Heart left ventricle (tissue), 16 donors: ENCODE data around the gene LSS. TPM values are rescaled to one million over a fixed set of nuclear protein-coding genes. Genes with fewer than 3 reads are reported as not detected.

ENCODE experiments used
- ATAC-seq, 4 donors: fragments of 200-7000 bp; cut with Tn5 transposase; one replicate each; pipeline ENCODE4 v1.9.1; 2020 to 2022; ENCODE audit warnings: moderate library complexity in 4 of 4, mild to moderate bottlenecking in 3 of 4, moderate number of reproducible peaks in 1 of 4
- DNase-seq, 5 donors: peaks; one replicate each; pipeline ENCODE4 v3.0.0-alpha.2; 2020
- H3K27ac ChIP-seq, 12 donors: fragments of 200-600 bp; sonication (generic) in 4 of 12; one replicate each; pipeline versions ENCODE4 v1.5.0 to v1.8.0; 2016 to 2022; ENCODE audit warnings: mild to moderate bottlenecking in 2 of 12
- H3K27me3 ChIP-seq, 9 donors: fragments of 200-600 bp; sonication (generic) in 2 of 9; one replicate each; pipeline versions ENCODE4 v1.5.1 to v1.8.0; 2016 to 2022; ENCODE audit warnings: mild to moderate bottlenecking in 3 of 9
- H3K36me3 ChIP-seq, 9 donors: fragments of 200-600 bp; sonication (generic) in 2 of 9; one replicate each; pipeline versions ENCODE4 v1.5.0 to v1.8.0; 2018 to 2022; ENCODE audit warnings: mild to moderate bottlenecking in 2 of 9
- H3K4me1 ChIP-seq, 12 donors: fragments of 200-600 bp; sonication (generic) in 4 of 12; one replicate each; pipeline versions ENCODE4 v1.5.0 to v1.8.0; 2016 to 2022; ENCODE audit warnings: mild to moderate bottlenecking in 3 of 12
- H3K4me3 ChIP-seq, 12 donors: fragments of 200-600 bp; sonication (generic) in 4 of 12; one replicate each; pipeline versions ENCODE4 v1.5.0 to v1.8.0; 2017 to 2022; ENCODE audit warnings: mild to moderate bottlenecking in 9 of 12, moderate library complexity in 4 of 12
- H3K9me3 ChIP-seq, 12 donors: fragments of 200-600 bp; sonication (generic) in 4 of 12; one replicate each; pipeline versions ENCODE4 v1.5.0 to v1.8.0; 2016 to 2022; ENCODE audit warnings: mild to moderate bottlenecking in 1 of 12
- CTCF ChIP-seq, 12 donors: fragments of 200-600 bp; sonication (generic) in 4 of 12; IDR thresholded peaks; one replicate each; pipeline versions ENCODE4 v1.5.0 to v1.8.0; 2018 to 2022; ENCODE audit warnings: antibody characterized with exemption in 12 of 12, mild to moderate bottlenecking in 5 of 12
- POLR2A ChIP-seq, 2 donors: fragments of 450-650 bp; IDR thresholded peaks; one replicate each; pipeline ENCODE4 v1.6.1; 2017; ENCODE audit warnings: antibody characterized with exemption in 2 of 2, mild to moderate bottlenecking in 2 of 2, moderate library complexity in 2 of 2
- WGBS, 4 donors: extraction: QIAGEN DNeasy Blood & Tissue Kit in 2 of 4; methylation state at CpG; one replicate each; pipeline versions ENCODE4 v1.1.5 to v1.1.7; 2013 to 2018; 5-methylcytosine and 5-hydroxymethylcytosine counted together
- intact Hi-C, 10 donors: fragments of 100-400 bp; cut with DNase I; formaldehyde crosslinking; loops; one replicate each; pipeline versions ENCODE4 v1.11.1 to v1.14.2; 2022
- polyA plus RNA-seq, 2 donors: library from polyadenylated mRNA; stranded (reverse); fragments of 200-250 nt; gene quantifications; one replicate each; pipeline ENCODE4 v1.2.3, GENCODE V29; 2013
- total RNA-seq, 9 donors: library from RNA; depleted of rRNA in 2 of 9; stranded (reverse); fragments of >200 nt in 2 of 9; fragmentation: NEBNext Ultra II Directional in 3 of 9; extraction: Animal tissue kit (Norgen Biotek cat#: 25700) in 3 of 9; gene quantifications; one replicate each; pipeline versions ENCODE4 v1.1.0 to v1.2.4, GENCODE V29; 2016 to 2023
- donor health status: ischemic (EF 13 %, LVEDD 7.1; RV severe dilation, severe dysfunction).
- donor health status: healthy with polysubstance abuse.
- donor health status: DM: no; HTN: yes; CAD: no.
- donor health status: DM: no; HTN: no; CAD: no.
- donor health status: ischemic (EF 25% LVEDD 6.9; RV normal size, moderate dysfunction).
- donor health status: ischemic (EF 25% LVEDD 5.7; RV mildly dilated, moderate dysfunction).
- donor health status: healthy.
- donor health status: DM: yes; HTN: yes; CAD: no.
- donor health status: ischemic (EF 35%, LVEDD 5.7; RV mildly dilated, moderate dysfunction).
- donor health status: nonischemic (EF 11% LVEDD 7.7; RV severe dilation, severe dysfunction).
- donor health status: DM: yes; HTN: yes; CAD: no.
- donor health status: PGD.
- donor health status: ischemic (EF 29% LVEDD 5.4; RV normal size, mild dysfunction).
- donor health status: nonischemic (EF 23%, LVEDD 6.1; RV moderate dilation, normal function).

Gene LSS
- total and polyA plus RNA-seq, 11 donors: 25.1 to 65.5 (median 40.7) TPM

- Histone ChIP-seq H3K27me3 (no peaks in the 10 kb centered on the region), H3K36me3 (no peaks in the 10 kb centered on the region), H3K4me1 (peaks cover 0 to 9% (median 6%) of the 10 kb centered on the region in 12 donors), H3K9me3 (no peaks in the 10 kb centered on the region), H3K4me3 (no peak overlapping the region), H3K27ac (no peak overlapping the region)
- intact Hi-C loops: loop anchor here in 3 of 10 donors (10.0 kb wide), 2 partner anchors 79 to 109 kb away; partner anchors contain the start of gene LSS (in 2 of the 3)
- 92 to 96% (median 94%) methylated on average over 23 to 60 of the region's 60 CpGs for WGBS, 4 donors
- peak in 3 of 5 donors; percentile 14 to 55 (median 30) for DNase-seq
- TF ChIP-seq CTCF (IDR thresholded peaks at IDR 0.05) (no peak), POLR2A (IDR thresholded peaks at IDR 0.05) (no peak)
- ATAC-seq: no peak
Measured at GRCh38 chr21:46145840-46146691, 82.5 kb downstream of the LSS start.

GRCh38 chr21:46145159-46145839 is 83.3 kb downstream of the LSS start:
- WGBS, 4 donors: 95 to 98% (median 96%) methylated on average over 22 to 51 of the region's 51 CpGs
- H3K27ac ChIP-seq: no peak overlapping the region
- peaks cover 0 to 9% (median 6%) of the 10 kb centered on the region in 12 donors for H3K4me1 ChIP-seq
- intact Hi-C loops: loop anchor here in 3 of 10 donors (10.0 kb wide), 2 partner anchors 80 to 110 kb away; partner anchors contain the start of gene LSS (in 2 of the 3)
- TF ChIP-seq POLR2A (IDR thresholded peaks at IDR 0.05) (no peak), CTCF (IDR thresholded peaks at IDR 0.05) (no peak)
- ATAC-seq: no peak
- no peak overlapping the region for H3K4me3 ChIP-seq
- DNase-seq: peak in 3 of 5 donors; percentile 16 to 67 (median 25)
- no peaks in the 10 kb centered on the region for H3K9me3 ChIP-seq
- no peaks in the 10 kb centered on the region for H3K36me3 ChIP-seq
- no peaks in the 10 kb centered on the region for H3K27me3 ChIP-seq

- no peak for TF ChIP-seq POLR2A (IDR thresholded peaks at IDR 0.05)
- no peak for TF ChIP-seq CTCF (IDR thresholded peaks at IDR 0.05)
- Histone ChIP-seq H3K27ac (no peak overlapping the region), H3K36me3 (no peaks in the 10 kb centered on the region), H3K27me3 (no peaks in the 10 kb centered on the region), H3K9me3 (no peaks in the 10 kb centered on the region), H3K4me3 (no peak overlapping the region), H3K4me1 (peaks cover 0 to 9% (median 6%) of the 10 kb centered on the region in 12 donors)
- DNase-seq: peak in 2 of 5 donors; percentile 13
- intact Hi-C loops: loop anchor here in 6 of 10 donors (5.0 to 10.0 kb wide), 4 partner anchors 80 to 172 kb away; partner anchors contain the start of gene LSS (in 2 of the 6)
- 0 to 50% (median 39%) methylated on average over 1 to 4 of the region's 4 CpGs for WGBS, 4 donors
- ATAC-seq: no peak
Measured at GRCh38 chr21:46144464-46145070, 84.0 kb downstream of the LSS start.
